D721Med (cell line): Measurements from ENCODE around the gene ENOX1.

Experiments used
- DNase-seq: peaks from one replicate; pipeline ENCODE4 v3.0.0; 2011; ENCODE audit warnings: low spot score; ENCODE audit not compliant: insufficient read length
- FAIRE-seq: peaks from 2 replicates; lab custom pipeline; 2011; peaks lifted over from hg19 to GRCh38; lab: Jason Lieb, UNC
- TF ChIP-seq, protein P1 (sequence below): IDR thresholded peaks from 2 replicates; pipeline ENCODE4 v1.5.1; 2012; ENCODE audit warnings: mild to moderate bottlenecking, control low read depth; ENCODE audit not compliant: insufficient read depth; ENCODE audit errors: missing control alignments

The ENOX1 gene

DNA sequence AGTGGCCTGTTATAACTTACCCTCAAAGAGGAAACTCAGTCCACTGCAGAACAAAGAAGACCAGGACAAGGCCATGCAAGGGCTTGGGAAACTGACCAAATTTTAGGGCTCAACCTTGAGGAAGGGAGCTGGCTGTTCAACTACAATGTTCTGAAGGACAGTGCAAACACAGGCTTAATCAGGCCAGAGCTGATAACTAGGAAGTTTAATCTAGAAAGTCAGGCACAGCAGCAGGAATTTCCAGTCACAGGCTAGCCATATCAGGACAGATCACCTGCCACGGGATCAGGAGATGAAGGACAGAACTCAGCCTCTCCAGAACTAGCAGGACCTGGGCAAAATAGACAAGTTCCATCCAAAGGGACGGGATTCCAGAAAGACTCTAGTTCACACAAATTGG is 89.4 kb downstream of the ENOX1 start:
- no peak for DNase-seq
- FAIRE-seq, result no peak
- TF ChIP-seq, protein P1, sequence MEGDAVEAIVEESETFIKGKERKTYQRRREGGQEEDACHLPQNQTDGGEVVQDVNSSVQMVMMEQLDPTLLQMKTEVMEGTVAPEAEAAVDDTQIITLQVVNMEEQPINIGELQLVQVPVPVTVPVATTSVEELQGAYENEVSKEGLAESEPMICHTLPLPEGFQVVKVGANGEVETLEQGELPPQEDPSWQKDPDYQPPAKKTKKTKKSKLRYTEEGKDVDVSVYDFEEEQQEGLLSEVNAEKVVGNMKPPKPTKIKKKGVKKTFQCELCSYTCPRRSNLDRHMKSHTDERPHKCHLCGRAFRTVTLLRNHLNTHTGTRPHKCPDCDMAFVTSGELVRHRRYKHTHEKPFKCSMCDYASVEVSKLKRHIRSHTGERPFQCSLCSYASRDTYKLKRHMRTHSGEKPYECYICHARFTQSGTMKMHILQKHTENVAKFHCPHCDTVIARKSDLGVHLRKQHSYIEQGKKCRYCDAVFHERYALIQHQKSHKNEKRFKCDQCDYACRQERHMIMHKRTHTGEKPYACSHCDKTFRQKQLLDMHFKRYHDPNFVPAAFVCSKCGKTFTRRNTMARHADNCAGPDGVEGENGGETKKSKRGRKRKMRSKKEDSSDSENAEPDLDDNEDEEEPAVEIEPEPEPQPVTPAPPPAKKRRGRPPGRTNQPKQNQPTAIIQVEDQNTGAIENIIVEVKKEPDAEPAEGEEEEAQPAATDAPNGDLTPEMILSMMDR, result no peak

DNA sequence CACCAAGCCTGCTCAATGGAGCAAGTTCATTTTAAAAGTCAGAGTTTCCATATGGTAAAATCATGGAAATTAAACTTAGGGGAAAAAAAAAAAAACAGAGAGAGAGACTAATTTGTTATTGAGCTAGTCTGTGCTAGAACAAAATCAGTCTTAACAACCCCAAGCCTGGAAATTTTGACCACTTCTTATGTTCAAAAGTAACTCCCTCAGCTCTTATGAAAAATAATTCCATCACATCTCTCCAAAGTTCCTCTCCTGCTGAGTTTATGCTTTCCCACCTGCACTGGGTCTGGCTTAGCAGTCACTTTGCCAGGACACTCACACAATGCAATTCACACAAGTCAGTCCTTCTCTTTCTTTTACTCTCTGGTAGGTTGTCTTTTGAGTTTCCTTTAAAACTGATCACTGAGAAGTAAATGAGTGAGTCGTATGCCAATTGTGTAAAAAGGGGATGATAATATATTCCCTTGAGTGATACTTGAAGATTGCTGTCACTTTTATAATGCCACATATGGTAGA is 92.6 kb downstream of the ENOX1 start:
- DNase-seq, result no peak
- FAIRE-seq, result no peak
- TF ChIP-seq, protein P1, result no peak

DNA sequence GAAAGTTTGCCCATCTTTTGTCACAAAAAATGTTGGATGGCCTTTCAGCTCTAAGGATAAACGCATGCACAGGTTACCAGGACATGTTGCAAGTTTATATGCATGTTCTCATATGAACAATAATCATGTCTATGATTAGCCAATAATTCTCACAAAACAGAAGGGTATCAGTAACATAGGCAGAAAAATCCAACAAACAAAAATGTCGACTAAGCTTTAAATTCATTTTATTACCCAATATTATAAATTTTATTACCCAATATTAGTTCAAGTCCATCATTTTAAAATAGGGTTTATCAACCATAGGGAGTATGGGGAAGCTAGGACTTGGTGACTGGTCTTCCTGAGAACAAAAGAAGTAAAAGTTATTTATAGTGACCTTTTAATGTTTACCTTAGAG is 93.1 kb downstream of the ENOX1 start:
- no peak for FAIRE-seq
- DNase-seq, result no peak
- TF ChIP-seq, protein P1, result no peak

DNA sequence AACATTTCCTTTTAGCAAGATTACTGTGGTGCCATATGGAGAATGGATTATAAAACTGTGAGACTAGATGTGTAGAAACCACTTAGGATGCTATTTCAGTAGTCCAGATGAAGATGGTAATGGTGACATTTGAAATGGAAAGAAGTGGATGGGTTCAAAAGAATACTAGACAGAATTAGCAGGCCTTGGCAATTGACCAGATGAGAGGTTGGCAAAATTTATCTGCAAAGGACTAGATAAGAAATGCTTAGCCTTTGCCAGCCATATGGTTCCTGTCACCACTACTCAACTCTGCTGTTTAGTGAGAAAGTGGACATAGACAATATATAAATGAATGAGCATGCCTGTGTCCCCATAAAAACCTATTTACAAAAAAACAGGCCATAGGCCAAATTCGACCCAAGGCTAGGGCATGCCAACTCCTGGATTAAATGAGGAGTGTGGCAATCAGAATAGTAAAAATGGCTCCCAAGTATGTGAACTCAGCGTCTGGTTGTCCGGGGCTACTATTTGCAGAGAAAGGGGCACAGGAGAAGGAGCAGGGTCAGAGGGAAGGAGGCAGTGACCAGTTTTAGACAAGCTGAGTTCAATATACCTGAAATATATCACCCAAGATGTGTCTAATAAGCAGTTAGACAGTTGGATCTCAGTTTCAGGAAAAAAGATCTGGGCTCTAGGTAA is 98.4 kb downstream of the ENOX1 start:
- FAIRE-seq (no peak), DNase-seq (no peak)
- TF ChIP-seq, protein P1, result no peak

DNA sequence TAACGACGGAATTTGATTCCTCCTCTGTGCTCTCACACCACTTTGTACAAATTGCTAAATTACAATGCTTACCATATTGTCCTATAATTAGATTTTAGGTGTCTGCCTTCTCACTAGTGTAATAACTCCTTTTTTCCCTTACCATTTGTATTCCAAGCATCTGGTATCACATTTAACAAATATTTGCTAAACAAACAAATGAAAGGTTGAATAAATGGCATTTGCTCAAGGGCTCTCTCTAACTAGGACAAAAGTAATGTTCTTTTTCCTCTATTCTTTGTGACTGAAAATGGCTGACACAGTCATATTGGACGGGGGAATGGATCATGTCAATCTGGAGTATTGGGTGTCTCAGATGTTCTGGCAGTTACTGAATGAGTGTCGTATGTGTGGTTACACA is 99.7 kb downstream of the ENOX1 start:
- DNase-seq, result no peak
- no peak for FAIRE-seq
- TF ChIP-seq, protein P1, result no peak

DNA sequence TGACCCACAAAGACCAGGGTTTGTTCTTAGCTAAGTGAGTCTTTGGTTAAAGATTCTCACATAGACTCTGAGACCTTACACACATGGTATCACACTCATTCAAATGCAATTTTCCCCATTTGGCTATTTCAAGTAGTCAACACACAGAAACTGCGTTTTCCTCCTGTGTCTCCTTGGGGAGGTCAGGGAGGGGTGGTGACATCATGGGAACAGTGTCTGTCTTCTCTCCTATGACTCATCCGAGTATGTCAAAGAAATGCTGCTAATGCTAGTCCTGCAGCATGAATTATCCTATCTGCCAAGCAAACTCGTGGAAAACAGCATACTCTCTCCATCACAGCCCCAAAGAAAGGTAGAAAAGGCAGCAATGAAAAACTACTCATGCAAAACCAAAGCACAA is 100.2 kb downstream of the ENOX1 start:
- DNase-seq (no peak), FAIRE-seq (no peak)
- TF ChIP-seq, protein P1, result no peak
